Measurements from ENCODE around the gene MLPH.

DNA sequence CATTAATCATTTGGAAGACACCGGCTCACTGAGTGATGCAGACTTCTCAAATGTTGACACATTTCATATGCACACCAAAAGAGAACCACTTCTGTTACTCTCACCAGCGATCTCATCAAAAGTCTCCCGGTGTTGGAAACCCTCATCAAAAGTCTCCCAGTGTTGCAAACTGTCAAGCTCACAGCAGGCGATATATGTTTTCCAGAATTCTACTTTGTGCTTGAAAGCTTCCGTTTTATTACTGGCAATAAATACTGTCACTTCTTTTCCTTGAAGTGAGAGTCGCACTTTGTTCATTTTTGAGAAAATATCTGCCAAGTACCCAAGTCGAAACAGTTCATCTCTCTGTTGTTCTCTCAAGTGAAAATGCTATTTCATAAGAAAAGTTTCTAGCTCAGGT is 20.5 kb downstream of the MLPH start:
- TF ChIP-seq, protein P1, sequence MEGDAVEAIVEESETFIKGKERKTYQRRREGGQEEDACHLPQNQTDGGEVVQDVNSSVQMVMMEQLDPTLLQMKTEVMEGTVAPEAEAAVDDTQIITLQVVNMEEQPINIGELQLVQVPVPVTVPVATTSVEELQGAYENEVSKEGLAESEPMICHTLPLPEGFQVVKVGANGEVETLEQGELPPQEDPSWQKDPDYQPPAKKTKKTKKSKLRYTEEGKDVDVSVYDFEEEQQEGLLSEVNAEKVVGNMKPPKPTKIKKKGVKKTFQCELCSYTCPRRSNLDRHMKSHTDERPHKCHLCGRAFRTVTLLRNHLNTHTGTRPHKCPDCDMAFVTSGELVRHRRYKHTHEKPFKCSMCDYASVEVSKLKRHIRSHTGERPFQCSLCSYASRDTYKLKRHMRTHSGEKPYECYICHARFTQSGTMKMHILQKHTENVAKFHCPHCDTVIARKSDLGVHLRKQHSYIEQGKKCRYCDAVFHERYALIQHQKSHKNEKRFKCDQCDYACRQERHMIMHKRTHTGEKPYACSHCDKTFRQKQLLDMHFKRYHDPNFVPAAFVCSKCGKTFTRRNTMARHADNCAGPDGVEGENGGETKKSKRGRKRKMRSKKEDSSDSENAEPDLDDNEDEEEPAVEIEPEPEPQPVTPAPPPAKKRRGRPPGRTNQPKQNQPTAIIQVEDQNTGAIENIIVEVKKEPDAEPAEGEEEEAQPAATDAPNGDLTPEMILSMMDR (IDR thresholded peaks at IDR 0.05; ENCODE audit: low read depth, low read length, missing input control), result no peak
- TF ChIP-seq TAF1 (conservative IDR thresholded peaks at IDR 0.05), result no peak
- TF ChIP-seq GABPA (IDR thresholded peaks at IDR 0.05 in 1 of 2, conservative IDR thresholded peaks at IDR 0.05 in 1 of 2), result no peak
- TF ChIP-seq, protein P2, sequence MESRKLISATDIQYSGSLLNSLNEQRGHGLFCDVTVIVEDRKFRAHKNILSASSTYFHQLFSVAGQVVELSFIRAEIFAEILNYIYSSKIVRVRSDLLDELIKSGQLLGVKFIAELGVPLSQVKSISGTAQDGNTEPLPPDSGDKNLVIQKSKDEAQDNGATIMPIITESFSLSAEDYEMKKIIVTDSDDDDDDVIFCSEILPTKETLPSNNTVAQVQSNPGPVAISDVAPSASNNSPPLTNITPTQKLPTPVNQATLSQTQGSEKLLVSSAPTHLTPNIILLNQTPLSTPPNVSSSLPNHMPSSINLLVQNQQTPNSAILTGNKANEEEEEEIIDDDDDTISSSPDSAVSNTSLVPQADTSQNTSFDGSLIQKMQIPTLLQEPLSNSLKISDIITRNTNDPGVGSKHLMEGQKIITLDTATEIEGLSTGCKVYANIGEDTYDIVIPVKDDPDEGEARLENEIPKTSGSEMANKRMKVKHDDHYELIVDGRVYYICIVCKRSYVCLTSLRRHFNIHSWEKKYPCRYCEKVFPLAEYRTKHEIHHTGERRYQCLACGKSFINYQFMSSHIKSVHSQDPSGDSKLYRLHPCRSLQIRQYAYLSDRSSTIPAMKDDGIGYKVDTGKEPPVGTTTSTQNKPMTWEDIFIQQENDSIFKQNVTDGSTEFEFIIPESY (IDR thresholded peaks at IDR 0.05), result no peak
- no peak for TF ChIP-seq FOXA1 (IDR thresholded peaks at IDR 0.05)
- TF ChIP-seq, protein P3, sequence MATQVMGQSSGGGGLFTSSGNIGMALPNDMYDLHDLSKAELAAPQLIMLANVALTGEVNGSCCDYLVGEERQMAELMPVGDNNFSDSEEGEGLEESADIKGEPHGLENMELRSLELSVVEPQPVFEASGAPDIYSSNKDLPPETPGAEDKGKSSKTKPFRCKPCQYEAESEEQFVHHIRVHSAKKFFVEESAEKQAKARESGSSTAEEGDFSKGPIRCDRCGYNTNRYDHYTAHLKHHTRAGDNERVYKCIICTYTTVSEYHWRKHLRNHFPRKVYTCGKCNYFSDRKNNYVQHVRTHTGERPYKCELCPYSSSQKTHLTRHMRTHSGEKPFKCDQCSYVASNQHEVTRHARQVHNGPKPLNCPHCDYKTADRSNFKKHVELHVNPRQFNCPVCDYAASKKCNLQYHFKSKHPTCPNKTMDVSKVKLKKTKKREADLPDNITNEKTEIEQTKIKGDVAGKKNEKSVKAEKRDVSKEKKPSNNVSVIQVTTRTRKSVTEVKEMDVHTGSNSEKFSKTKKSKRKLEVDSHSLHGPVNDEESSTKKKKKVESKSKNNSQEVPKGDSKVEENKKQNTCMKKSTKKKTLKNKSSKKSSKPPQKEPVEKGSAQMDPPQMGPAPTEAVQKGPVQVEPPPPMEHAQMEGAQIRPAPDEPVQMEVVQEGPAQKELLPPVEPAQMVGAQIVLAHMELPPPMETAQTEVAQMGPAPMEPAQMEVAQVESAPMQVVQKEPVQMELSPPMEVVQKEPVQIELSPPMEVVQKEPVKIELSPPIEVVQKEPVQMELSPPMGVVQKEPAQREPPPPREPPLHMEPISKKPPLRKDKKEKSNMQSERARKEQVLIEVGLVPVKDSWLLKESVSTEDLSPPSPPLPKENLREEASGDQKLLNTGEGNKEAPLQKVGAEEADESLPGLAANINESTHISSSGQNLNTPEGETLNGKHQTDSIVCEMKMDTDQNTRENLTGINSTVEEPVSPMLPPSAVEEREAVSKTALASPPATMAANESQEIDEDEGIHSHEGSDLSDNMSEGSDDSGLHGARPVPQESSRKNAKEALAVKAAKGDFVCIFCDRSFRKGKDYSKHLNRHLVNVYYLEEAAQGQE (IDR thresholded peaks at IDR 0.05), result no peak
- TF ChIP-seq YY1 (IDR thresholded peaks at IDR 0.05), result no peak
- TF ChIP-seq, protein P4, sequence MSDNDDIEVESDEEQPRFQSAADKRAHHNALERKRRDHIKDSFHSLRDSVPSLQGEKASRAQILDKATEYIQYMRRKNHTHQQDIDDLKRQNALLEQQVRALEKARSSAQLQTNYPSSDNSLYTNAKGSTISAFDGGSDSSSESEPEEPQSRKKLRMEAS (IDR thresholded peaks at IDR 0.05), result no peak
- no peak for TF ChIP-seq SP1 (IDR thresholded peaks at IDR 0.05)
- no peak for TF ChIP-seq JUND (IDR thresholded peaks at IDR 0.05)
- no peak for TF ChIP-seq RAD21 (IDR thresholded peaks at IDR 0.05)
- no peak for TF ChIP-seq RXRA (IDR thresholded peaks at IDR 0.05)
- no peak for TF ChIP-seq EGR1 (IDR thresholded peaks at IDR 0.05; ENCODE audit: low read depth in 2 of 2)
- TF ChIP-seq, protein P5, sequence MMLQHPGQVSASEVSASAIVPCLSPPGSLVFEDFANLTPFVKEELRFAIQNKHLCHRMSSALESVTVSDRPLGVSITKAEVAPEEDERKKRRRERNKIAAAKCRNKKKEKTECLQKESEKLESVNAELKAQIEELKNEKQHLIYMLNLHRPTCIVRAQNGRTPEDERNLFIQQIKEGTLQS (IDR thresholded peaks at IDR 0.05), result no peak
